Tibial nerve (tissue), 4 donors: ENCODE data around the gene ADPGK. TPM values are rescaled to one million over a fixed set of nuclear protein-coding genes. Genes with fewer than 3 reads are reported as not detected.
"Not testable (repeated sequence)": the region's sequence is repeated elsewhere in the genome, so short reads cannot be mapped to it uniquely, and the experiment has no call there.

Experiments used
- DNase-seq, 2 donors: peaks; one replicate each; pipeline ENCODE4 v3.0.0-alpha.2; 2019; ENCODE audit warnings: low spot score in 2 of 2
- H3K27ac ChIP-seq, 4 donors: fragments of 200-600 bp; sonication (generic) in 3 of 4; one replicate each; pipeline ENCODE4 v1.5.1; 2017 to 2019; ENCODE audit warnings: mild to moderate bottlenecking in 1 of 4
- H3K27me3 ChIP-seq, 2 donors: fragments of 200-600 bp; sonication (generic) in 1 of 2; one replicate each; pipeline versions ENCODE4 v1.5.1 to v1.6.0; 2017 to 2019
- H3K36me3 ChIP-seq, 3 donors: fragments of 200-600 bp; sonication (generic); one replicate each; pipeline ENCODE4 v1.5.1; 2018 to 2019
- H3K4me1 ChIP-seq, 4 donors: fragments of 200-600 bp; sonication (generic) in 3 of 4; one replicate each; pipeline ENCODE4 v1.5.1; 2017 to 2019
- H3K4me3 ChIP-seq, 4 donors: fragments of 200-600 bp; sonication (generic) in 3 of 4; one replicate each; pipeline ENCODE4 v1.5.1; 2017 to 2019; ENCODE audit warnings: mild to moderate bottlenecking in 1 of 4, moderate library complexity in 1 of 4
- H3K9me3 ChIP-seq, 4 donors: fragments of 200-600 bp; sonication (generic) in 3 of 4; one replicate each; pipeline ENCODE4 v1.5.1; 2017 to 2019
- CTCF ChIP-seq, 5 experiments: fragments of 200-600 bp in 3 of 5; fragments of 450-650 bp in 2 of 5; sonication (generic) in 3 of 5; IDR thresholded peaks; one replicate each; pipeline ENCODE4 v1.5.1; 2016 to 2019; ENCODE audit warnings: antibody characterized with exemption in 5 of 5, mild to moderate bottlenecking in 3 of 5, moderate library complexity in 2 of 5
- EP300 ChIP-seq, 2 donors: sonication (generic); formaldehyde crosslinking; IDR thresholded peaks; one replicate each; pipeline ENCODE4 v1.6.1; 2017; ENCODE audit warnings: antibody characterized with exemption in 2 of 2, mild to moderate bottlenecking in 1 of 2
- POLR2A ChIP-seq, 2 donors: fragments of 450-650 bp; IDR thresholded peaks; one replicate each; pipeline ENCODE4 v1.6.1; 2017; ENCODE audit warnings: antibody characterized with exemption in 2 of 2, mild to moderate bottlenecking in 2 of 2, moderate library complexity in 2 of 2
- WGBS, 2 donors: methylation state at CpG; one replicate each; pipeline ENCODE4 v1.1.5; 2018; 5-methylcytosine and 5-hydroxymethylcytosine counted together
- total RNA-seq, 4 donors: library from RNA; depleted of rRNA; stranded (reverse); fragments of >200 nt; gene quantifications; one replicate each; pipeline ENCODE4 v1.1.0, GENCODE V29; 2016

ADPGK gene
- total RNA-seq, 4 donors from 2014 or later = 49.6 to 82.2 (median 62.2) TPM

- Histone ChIP-seq H3K4me1 (no peaks in the 10 kb centered on the region), H3K9me3 (no peaks in the 10 kb centered on the region), H3K36me3 (no peaks in the 10 kb centered on the region), H3K27me3 (no peaks in the 10 kb centered on the region), H3K27ac (no peak overlapping the region), H3K4me3 (no peak overlapping the region)
- TF ChIP-seq EP300 (IDR thresholded peaks at IDR 0.05) (no peak), POLR2A (IDR thresholded peaks at IDR 0.05) (no peak), CTCF (IDR thresholded peaks at IDR 0.05) (no peak)
- no peak for DNase-seq
- WGBS, 2 donors = 64 to 77% methylated on average over 13 to 14 of the region's 14 CpGs
Observed at GRCh38 chr15:72824112-72824511, 40.6 kb upstream of the ADPGK start.

GRCh38 chr15:72820278-72820677 is 36.7 kb upstream of the ADPGK start:
- TF ChIP-seq CTCF (IDR thresholded peaks at IDR 0.05) (no peak), POLR2A (IDR thresholded peaks at IDR 0.05) (no peak), EP300 (IDR thresholded peaks at IDR 0.05) (no peak)
- H3K27ac ChIP-seq = no peak overlapping the region
- no peak overlapping the region for H3K4me3 ChIP-seq
- no peaks in the 10 kb centered on the region for H3K27me3 ChIP-seq
- H3K9me3 ChIP-seq = no peaks in the 10 kb centered on the region
- no peaks in the 10 kb centered on the region for H3K4me1 ChIP-seq
- no peaks in the 10 kb centered on the region for H3K36me3 ChIP-seq
- no peak for DNase-seq
- WGBS, 2 donors = 71 to 83% methylated on average over 4 of the region's 4 CpGs

- no peaks in the 10 kb centered on the region for H3K36me3 ChIP-seq
- DNase-seq = no peak
- H3K4me1 ChIP-seq = no peaks in the 10 kb centered on the region
- H3K27ac ChIP-seq = no peak overlapping the region
- 81 to 84% methylated on average over 6 of the region's 6 CpGs for WGBS, 2 donors
- H3K27me3 ChIP-seq = no peaks in the 10 kb centered on the region
- no peak overlapping the region for H3K4me3 ChIP-seq
- no peak for TF ChIP-seq CTCF (IDR thresholded peaks at IDR 0.05)
- no peak for TF ChIP-seq POLR2A (IDR thresholded peaks at IDR 0.05)
- TF ChIP-seq EP300 (IDR thresholded peaks at IDR 0.05) = no peak
- H3K9me3 ChIP-seq = no peaks in the 10 kb centered on the region
Observed at GRCh38 chr15:72818632-72819031, 35.1 kb upstream of the ADPGK start.

GRCh38 chr15:72813345-72814004 is 29.9 kb upstream of the ADPGK start:
- DNase-seq = no peak
- H3K36me3 ChIP-seq = no peaks in the 10 kb centered on the region
- H3K4me3 ChIP-seq = no peak overlapping the region
- no peak for TF ChIP-seq CTCF (IDR thresholded peaks at IDR 0.05)
- TF ChIP-seq EP300 (IDR thresholded peaks at IDR 0.05) = no peak
- TF ChIP-seq POLR2A (IDR thresholded peaks at IDR 0.05) = no peak
- no peaks in the 10 kb centered on the region for H3K9me3 ChIP-seq
- H3K27ac ChIP-seq = no peak overlapping the region
- no peaks in the 10 kb centered on the region for H3K27me3 ChIP-seq
- no peaks in the 10 kb centered on the region for H3K4me1 ChIP-seq
- 70 to 77% methylated on average over 8 of the region's 8 CpGs for WGBS, 2 donors

- Histone ChIP-seq H3K9me3 (no peaks in the 10 kb centered on the region), H3K27me3 (no peaks in the 10 kb centered on the region), H3K4me3 (no peak overlapping the region), H3K4me1 (no peaks in the 10 kb centered on the region), H3K27ac (no peak overlapping the region), H3K36me3 (no peaks in the 10 kb centered on the region)
- TF ChIP-seq CTCF (IDR thresholded peaks at IDR 0.05) (no peak), POLR2A (IDR thresholded peaks at IDR 0.05) (no peak), EP300 (IDR thresholded peaks at IDR 0.05) (no peak)
- WGBS, 2 donors = 66 to 74% methylated on average over 4 of the region's 4 CpGs
- DNase-seq = no peak
Observed at GRCh38 chr15:72809329-72809728, 25.8 kb upstream of the ADPGK start.

GRCh38 chr15:72807346-72807745 is 23.8 kb upstream of the ADPGK start:
- not testable (repeated sequence) for DNase-seq, H3K36me3 ChIP-seq, H3K9me3 ChIP-seq, H3K27me3 ChIP-seq, H3K4me1 ChIP-seq, H3K4me3 ChIP-seq, H3K27ac ChIP-seq
- 93 to 95% methylated on average over 3 to 20 of the region's 22 CpGs for WGBS, 2 donors
